Measurements from ENCODE around the gene HP1BP3. TPM values are rescaled to one million over a fixed set of nuclear protein-coding genes. Genes with fewer than 3 reads are reported as not detected.

Gene HP1BP3
- total RNA-seq, 2 donors from 2014 or later: 182 to 347 TPM

DNA sequence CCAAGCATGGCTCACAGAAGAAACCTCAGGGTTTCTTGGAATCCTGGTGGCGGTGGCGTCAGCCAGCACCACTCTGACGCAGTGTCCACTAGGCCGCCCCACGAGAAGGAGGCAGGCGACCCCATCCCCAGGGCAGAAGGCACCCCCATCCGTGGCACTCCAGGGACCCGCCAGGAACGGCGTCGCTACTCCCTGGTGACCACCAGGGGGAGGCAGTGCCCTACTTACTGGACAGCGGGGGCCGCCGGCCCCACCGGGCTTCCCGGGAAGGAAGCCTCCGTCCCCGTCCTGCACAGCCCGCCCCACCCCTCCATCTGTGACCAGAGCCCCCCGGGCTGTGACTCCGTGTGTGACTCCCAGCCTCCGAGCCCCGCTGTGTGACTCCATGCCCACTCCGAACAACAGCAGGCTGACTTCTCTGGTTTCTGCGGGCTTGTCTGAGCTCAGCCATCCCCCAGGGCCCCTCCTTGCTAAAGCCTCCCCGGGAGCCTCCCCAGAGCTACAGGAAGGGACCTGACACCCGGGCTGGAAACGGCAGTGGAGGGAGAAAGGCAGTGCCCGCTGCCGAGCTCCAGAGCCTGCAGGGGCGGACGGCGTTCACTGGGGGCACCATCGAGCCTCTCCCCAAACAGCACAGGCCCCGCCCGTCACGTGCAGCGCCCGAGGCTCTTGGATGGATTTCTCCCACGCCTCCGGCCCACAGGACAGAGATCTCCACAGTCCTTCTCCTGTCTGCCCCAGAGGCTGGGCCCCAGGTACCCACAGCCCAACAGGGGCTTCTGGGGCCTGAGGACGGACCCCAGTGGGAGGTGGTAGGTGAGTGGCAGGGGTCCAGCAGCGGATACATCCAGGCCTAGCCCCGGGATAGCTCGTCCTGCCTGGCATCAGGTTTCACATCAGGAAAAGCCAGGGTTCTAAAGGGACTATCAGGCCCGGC lies 90.4 kb downstream of the HP1BP3 start:
- peak overlapping the region; percentile 25 to 28 for H3K27ac Mint-ChIP-seq
- ATAC-seq (peak; percentile 83 to 92), DNase-seq (ENCODE audit: low spot score) (peak; percentile 81)
- peak overlapping the region; percentile 84 for H3K4me3 Mint-ChIP-seq
- peaks cover 0 to 3% of the 10 kb centered on the region in 2 donors for H3K27me3 Mint-ChIP-seq
- peaks cover 5 to 7% of the 10 kb centered on the region in 2 donors for H3K4me1 Mint-ChIP-seq (ENCODE audit: low read depth in 2 of 2)
- H3K9me3 Mint-ChIP-seq: no peaks in the 10 kb centered on the region
- no peaks in the 10 kb centered on the region for H3K36me3 Mint-ChIP-seq

GRCh38 chr1:20695515-20695914 lies 91.6 kb downstream of the HP1BP3 start:
- Mint-ChIP-seq H3K27ac (peak overlapping the region in 1 of 2 donors; percentile 28), H3K27me3 (peaks cover 0 to 3% of the 10 kb centered on the region in 2 donors), H3K9me3 (no peaks in the 10 kb centered on the region), H3K36me3 (no peaks in the 10 kb centered on the region), H3K4me3 (peak overlapping the region; percentile 84), H3K4me1 (ENCODE audit: low read depth in 2 of 2) (peaks cover 5 to 7% of the 10 kb centered on the region in 2 donors)
- no peak for ATAC-seq
- no peak for DNase-seq (ENCODE audit: low spot score)

DNA sequence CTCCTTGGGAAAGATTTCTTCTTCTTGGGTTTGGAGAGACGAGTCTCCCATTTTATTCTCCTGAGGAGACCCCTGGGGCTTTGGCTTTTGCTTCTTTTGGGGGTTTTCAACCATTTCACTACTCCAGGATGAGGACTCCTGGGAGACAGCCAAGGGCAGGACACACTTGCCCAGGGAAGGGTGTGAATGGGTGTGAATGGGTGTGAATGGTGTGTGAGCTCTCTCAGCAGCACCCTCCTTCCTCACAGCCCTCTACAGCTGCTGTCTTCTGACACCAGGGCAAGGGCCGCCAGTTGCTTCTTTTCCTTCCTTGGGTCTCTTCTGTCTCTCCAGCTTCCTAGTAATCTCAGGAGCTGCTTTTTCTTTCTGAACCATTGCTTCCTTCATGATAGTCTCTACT lies 93.5 kb downstream of the HP1BP3 start:
- no peak overlapping the region for H3K4me3 Mint-ChIP-seq
- H3K9me3 Mint-ChIP-seq: no peaks in the 10 kb centered on the region
- H3K36me3 Mint-ChIP-seq: no peaks in the 10 kb centered on the region
- H3K27ac Mint-ChIP-seq: no peak overlapping the region
- ATAC-seq (no peak), DNase-seq (ENCODE audit: low spot score) (no peak)
- H3K4me1 Mint-ChIP-seq (ENCODE audit: low read depth in 2 of 2): peaks cover 5 to 7% of the 10 kb centered on the region in 2 donors
- H3K27me3 Mint-ChIP-seq: peaks cover 0 to 3% of the 10 kb centered on the region in 2 donors

Other genes with a start within 250 kb of the HP1BP3 start
- gene FAM43B, start 234.7 kb downstream of the HP1BP3 start, total RNA-seq: not detected
- not detected for gene CDA, start 198.2 kb downstream of the HP1BP3 start, total RNA-seq
- 1 to 10 TPM; 3.8 to 4.7 TPM for gene PINK1, start 153.8 kb downstream of the HP1BP3 start, total RNA-seq
- 100 to 1,000 TPM; 176 to 227 TPM for gene DDOST, start 125.9 kb downstream of the HP1BP3 start, total RNA-seq
- gene KIF17, start 69.3 kb downstream of the HP1BP3 start, total RNA-seq: not detected
- under 1 TPM; 0.14 to 0.19 TPM for gene SH2D5, start 54.6 kb downstream of the HP1BP3 start, total RNA-seq

Measured in natural killer cell treated with Interleukin-12 subunit alpha and Interleukin-12 subunit beta and Interleukin-15 and Interleukin-18, amount 100 ng/mL, for 72 hours (primary cell).